Keratinocyte (primary cell): ENCODE measurements around the gene NRG3. TPM values are rescaled to one million over a fixed set of nuclear protein-coding genes. Genes with fewer than 3 reads are reported as not detected.

Experiments used
- DNase-seq: peaks from one replicate; pipeline ENCODE4 v3.0.0-alpha.2; 2011; ENCODE audit warnings: low read depth, missing footprints, low spot score
- FAIRE-seq: peaks from 2 replicates; lab custom pipeline; 2011; peaks lifted over from hg19 to GRCh38; lab: Jason Lieb, UNC
- H2AFZ ChIP-seq: 2 replicates; pipeline ENCODE4 v1.6.0; 2012; ENCODE audit warnings: low read length, control low read depth, inconsistent platforms; ENCODE audit not compliant: control insufficient read depth
- H3K27ac ChIP-seq: 2 replicates; pipeline ENCODE4 v1.5.1; 2011; ENCODE audit warnings: low read length; ENCODE audit not compliant: control insufficient read depth, insufficient read depth
- H3K27me3 ChIP-seq: 3 replicates; pipeline ENCODE4 v1.6.0; 2011; ENCODE audit warnings: low read length; ENCODE audit not compliant: control insufficient read depth, insufficient read depth; ENCODE audit errors: extremely low read depth
- H3K36me3 ChIP-seq, 2 experiments: 2 replicates in 1 of 2; 3 replicates in 1 of 2; pipeline ENCODE4 v1.5.1; 2011; ENCODE audit warnings: low read length in 2 of 2, mild to moderate bottlenecking in 1 of 2; ENCODE audit not compliant: control insufficient read depth in 2 of 2, insufficient read depth in 2 of 2; ENCODE audit errors: extremely low read depth in 1 of 2
- H3K4me1 ChIP-seq: 3 replicates; pipeline ENCODE4 v1.5.1; 2011; ENCODE audit warnings: low read length; ENCODE audit not compliant: control insufficient read depth, insufficient read depth; ENCODE audit errors: extremely low read depth
- H3K4me2 ChIP-seq: 3 replicates; pipeline ENCODE4 v1.6.0; 2011; ENCODE audit warnings: low read depth, low read length; ENCODE audit not compliant: control insufficient read depth, insufficient read depth; ENCODE audit errors: extremely low read depth
- H3K4me3 ChIP-seq, 3 experiments: fragments of 200-600 bp in 1 of 3; sonication (generic) in 1 of 3; 2 replicates in 2 of 3; 3 replicates in 1 of 3; pipeline ENCODE4 v1.5.1; 2011 to 2016; ENCODE audit warnings: low read length in 3 of 3, mild to moderate bottlenecking in 3 of 3, control low read depth in 2 of 3, inconsistent platforms in 1 of 3, low read depth in 1 of 3, mixed read lengths in 1 of 3, mixed run types in 1 of 3, moderate library complexity in 1 of 3; ENCODE audit not compliant: control insufficient read depth in 2 of 3, insufficient read depth in 2 of 3; ENCODE audit errors: extremely low read depth in 1 of 3
- H3K79me2 ChIP-seq: 2 replicates; pipeline ENCODE4 v1.6.0; 2012; ENCODE audit warnings: low read length; ENCODE audit not compliant: control insufficient read depth, insufficient read depth
- H3K9ac ChIP-seq: 3 replicates; pipeline ENCODE4 v1.6.0; 2011; ENCODE audit warnings: low read length; ENCODE audit not compliant: control insufficient read depth, insufficient read depth; ENCODE audit errors: extremely low read depth
- H3K9me1 ChIP-seq: 3 replicates; pipeline ENCODE4 v1.6.0; 2011; ENCODE audit warnings: low read length; ENCODE audit not compliant: control insufficient read depth, insufficient read depth; ENCODE audit errors: extremely low read depth
- H3K9me3 ChIP-seq: 2 replicates; pipeline ENCODE4 v1.5.1; 2012; ENCODE audit warnings: low read depth, low read length; ENCODE audit not compliant: control insufficient read depth
- H4K20me1 ChIP-seq: 3 replicates; pipeline ENCODE4 v1.6.0; 2011; ENCODE audit warnings: low read length; ENCODE audit not compliant: control insufficient read depth, insufficient read depth; ENCODE audit errors: extremely low read depth
- CTCF ChIP-seq, 3 experiments: IDR thresholded peaks in 1 of 3; conservative IDR thresholded peaks in 1 of 3; optimal IDR thresholded peaks in 1 of 3; 2 replicates in 2 of 3; 3 replicates in 1 of 3; pipeline versions ENCODE3 to v1.5.1; 2011; ENCODE audit warnings: low read length in 3 of 3, mild to moderate bottlenecking in 3 of 3, moderate library complexity in 2 of 3, control low read depth in 1 of 3, inconsistent platforms in 1 of 3; ENCODE audit not compliant: insufficient read depth in 2 of 3; ENCODE audit errors: extremely low read depth in 1 of 3
- EZH2 ChIP-seq: IDR thresholded peaks from one replicate; pipeline ENCODE4 v1.6.1; 2012; ENCODE audit warnings: inconsistent platforms, mild to moderate bottlenecking, low read length, moderate library complexity
- dilution Hi-C: fragments of 300-500 bp; cut with MboI; formaldehyde crosslinking; loops from one replicate; pipeline ENCODE4 v1.7.0; 2020; ENCODE audit warnings: low sequenced_read_pairs; ENCODE audit not compliant: extremely low pct_ligation_motif_present
- polyA plus RNA-seq, 5 experiments: library from polyadenylated mRNA; depleted of rRNA in 3 of 5; stranded (reverse) in 3 of 5; stranded (forward) in 1 of 5; unstranded in 1 of 5; fragments of >200 nt; gene quantifications; 1 replicate in 1 of 5; 2 replicates in 3 of 5; 3 replicates in 1 of 5; pipeline versions ENCODE4 v1.2.1 to v1.2.3, GENCODE V29; 2011 to 2012; ENCODE audit warnings: missing spikeins in 2 of 5, low read depth in 1 of 5, low replicate concordance in 1 of 5

Gene NRG3
- polyA plus RNA-seq, 1 donor (not counting 4 experiments of a cell fraction or from before 2014, with no cell fraction given) = not detected

- no peaks in the 10 kb centered on the region for H3K79me2 ChIP-seq
- H3K4me3 ChIP-seq = no peak overlapping the region
- TF ChIP-seq EZH2 (no peak), CTCF (optimal IDR thresholded peaks at IDR 0.05 in 1 of 3, IDR thresholded peaks at IDR 0.05 in 1 of 3, conservative IDR thresholded peaks at IDR 0.05 in 1 of 3; ENCODE audit: extremely low read depth in 1 of 3, insufficient read depth in 2 of 3, low read length in 3 of 3) (no peak)
- H2AFZ ChIP-seq = no peak overlapping the region
- no peak overlapping the region for H3K9ac ChIP-seq
- H3K9me3 ChIP-seq = no peaks in the 10 kb centered on the region
- FAIRE-seq = no peak
- H3K27ac ChIP-seq = no peak overlapping the region
- H3K27me3 ChIP-seq = no peaks in the 10 kb centered on the region
- H3K9me1 ChIP-seq = no peaks in the 10 kb centered on the region
- dilution Hi-C loops = no loop called here
- no peak overlapping the region for H3K4me2 ChIP-seq
- H4K20me1 ChIP-seq = no peaks in the 10 kb centered on the region
- no peaks in the 10 kb centered on the region for H3K4me1 ChIP-seq
- no peaks in the 10 kb centered on the region for H3K36me3 ChIP-seq
- DNase-seq = no peak
These were observed 940.7 kb downstream of the NRG3 start for GRCh38 chr10:82815680-82816079.

GRCh38 chr10:82817676-82818422 lies 942.9 kb downstream of the NRG3 start:
- H2AFZ ChIP-seq = no peak overlapping the region
- no peaks in the 10 kb centered on the region for H3K9me3 ChIP-seq
- no peak overlapping the region for H3K4me3 ChIP-seq
- H3K27me3 ChIP-seq = no peaks in the 10 kb centered on the region
- H3K4me1 ChIP-seq = no peaks in the 10 kb centered on the region
- no peaks in the 10 kb centered on the region for H3K79me2 ChIP-seq
- H3K9ac ChIP-seq = no peak overlapping the region
- FAIRE-seq (no peak), DNase-seq (no peak)
- H3K36me3 ChIP-seq = no peaks in the 10 kb centered on the region
- no peak overlapping the region for H3K27ac ChIP-seq
- TF ChIP-seq EZH2 (no peak), CTCF (optimal IDR thresholded peaks at IDR 0.05 in 1 of 3, IDR thresholded peaks at IDR 0.05 in 1 of 3, conservative IDR thresholded peaks at IDR 0.05 in 1 of 3; ENCODE audit: extremely low read depth in 1 of 3, insufficient read depth in 2 of 3, low read length in 3 of 3) (no peak)
- dilution Hi-C loops = no loop called here
- H3K4me2 ChIP-seq = no peak overlapping the region
- H4K20me1 ChIP-seq = no peaks in the 10 kb centered on the region
- H3K9me1 ChIP-seq = no peaks in the 10 kb centered on the region
